HepG2 (cell line): ENCODE results near the gene IGF2BP1. TPM values are rescaled to one million over a fixed set of nuclear protein-coding genes. Genes with fewer than 3 reads are reported as not detected.

ENCODE experiments used
- DMAP1 ChIP-seq: IDR thresholded peaks from 2 replicates; pipeline ENCODE4 v1.6.1; 2016
- GATA4 ChIP-seq: sonication (generic); IDR thresholded peaks from 2 replicates; pipeline ENCODE4 v1.6.1; 2016; ENCODE audit warnings: antibody characterized with exemption, low read depth, borderline replicate concordance
- HDAC1 ChIP-seq: sonication (generic); formaldehyde crosslinking; IDR thresholded peaks from 2 replicates; pipeline ENCODE4 v1.5.1; 2020; ENCODE audit warnings: mild to moderate bottlenecking, missing genetic modification reagents
- KLF16 ChIP-seq, 2 experiments: sonication (generic) in 1 of 2; formaldehyde crosslinking in 1 of 2; IDR thresholded peaks; 2 replicates each; pipeline versions ENCODE4 v1.6.1 to v1.8.0; 2016 to 2023; ENCODE audit warnings: missing genetic modification reagents in 2 of 2, missing compliant biosample characterization in 1 of 2
- PAXIP1 ChIP-seq: sonication (generic); formaldehyde crosslinking; conservative IDR thresholded peaks from 2 replicates; pipeline ENCODE4 v1.4.0; 2020; ENCODE audit warnings: mild to moderate bottlenecking, missing genetic modification reagents, moderate library complexity
- RBFOX2 ChIP-seq: fragments of 200-400 bp; formaldehyde crosslinking; IDR thresholded peaks from 2 replicates; pipeline ENCODE4 v1.6.1; 2017; ENCODE audit warnings: low read depth, mild to moderate bottlenecking, low read length
- SIN3A ChIP-seq: IDR thresholded peaks from 2 replicates; pipeline ENCODE4 v1.6.1; 2011; ENCODE audit warnings: low read depth, mild to moderate bottlenecking, control low read depth, low read length, borderline replicate concordance
- SMYD3 ChIP-seq: sonication (generic); formaldehyde crosslinking; IDR thresholded peaks from 2 replicates; pipeline ENCODE4 v1.8.1; 2023; ENCODE audit warnings: mild to moderate bottlenecking, missing genetic modification reagents
- SRSF1 ChIP-seq: fragments of 200-400 bp; formaldehyde crosslinking; optimal IDR thresholded peaks from 2 replicates; pipeline ENCODE3; 2017; ENCODE audit warnings: mild to moderate bottlenecking, low read depth, low read length, moderate library complexity
- TOPORS ChIP-seq: sonication (generic); formaldehyde crosslinking; IDR thresholded peaks from 2 replicates; pipeline ENCODE4 v1.8.0; 2023; ENCODE audit warnings: mild to moderate bottlenecking, missing genetic modification reagents
- ZNF512 ChIP-seq: sonication (generic); formaldehyde crosslinking; IDR thresholded peaks from 2 replicates; pipeline ENCODE4 v1.4.0; 2020; ENCODE audit warnings: mild to moderate bottlenecking, missing genetic modification reagents
- ZNF609 ChIP-seq: sonication (generic); formaldehyde crosslinking; IDR thresholded peaks from 2 replicates; pipeline ENCODE4 v1.4.0; 2020; ENCODE audit warnings: mild to moderate bottlenecking, missing genetic modification reagents, borderline replicate concordance
- ZNF740 ChIP-seq: sonication (generic); formaldehyde crosslinking; IDR thresholded peaks from 2 replicates; pipeline ENCODE4 v1.4.0; 2020; ENCODE audit warnings: missing genetic modification reagents
- ZNF773 ChIP-seq: sonication (generic); formaldehyde crosslinking; IDR thresholded peaks from 2 replicates; pipeline ENCODE4 v1.4.0; 2020; ENCODE audit warnings: missing genetic modification reagents, borderline replicate concordance
- ZNF775 ChIP-seq: sonication (generic); formaldehyde crosslinking; IDR thresholded peaks from 2 replicates; pipeline ENCODE4 v1.4.0; 2020; ENCODE audit warnings: missing genetic modification reagents, mild to moderate bottlenecking, moderate library complexity, borderline replicate concordance
- polyA plus RNA-seq, 8 experiments: library from polyadenylated mRNA; depleted of rRNA in 3 of 8; stranded (reverse) in 7 of 8; unstranded in 1 of 8; fragments of >200 nt; fragmentation: Illumina TruSeq in 4 of 8; extraction: Trizol in 4 of 8; gene quantifications; 2 replicates each; pipeline versions ENCODE4 v1.2.1 to v1.2.3, GENCODE V29; 2011 to 2016; ENCODE audit warnings: low read depth in 4 of 8, missing spikeins in 1 of 8, mixed read lengths in 1 of 8; ENCODE audit not compliant: insufficient read depth in 1 of 8
- total RNA-seq, 5 experiments: library from RNA; depleted of rRNA; stranded (reverse); fragments of >200 nt; fragmentation: Illumina TruSeq; extraction: Trizol; gene quantifications; 2 replicates each; pipeline ENCODE4 v1.2.3, GENCODE V29; 2016; ENCODE audit warnings: low read depth in 1 of 5

IGF2BP1 gene
- total and polyA plus RNA-seq, 2 of the 13 experiments (the other 11 are each of a cell fraction or from before 2014, with no cell fraction given): 29.7 to 75.1 TPM

GRCh38 chr17:48997827-48998586 lies 822 bp downstream of the IGF2BP1 start (continued):
- TF ChIP-seq GATA4 (no peak), ZNF740 (CRISPR knock-in tag) (peak; percentile 77), SIN3A (peak; percentile 59; the same call in 1 of the 2 replicates), RBFOX2 (peak; percentile 88), HDAC1 (peak; percentile 22), ZNF775 (CRISPR knock-in tag) (no peak), SRSF1 (peak; percentile 98), ZNF609 (CRISPR knock-in tag) (peak; percentile 51; the same call in 1 of the 2 replicates), ZNF773 (CRISPR knock-in tag) (peak; percentile 14; the same call in 1 of the 2 replicates), PAXIP1 (CRISPR knock-in tag) (0 out of 2 replicates have a peak, but pooled peaks have one; percentile 8), TOPORS (CRISPR knock-in tag) (no peak), DMAP1 (CRISPR knock-in tag) (peak; percentile 60), ZNF512 (CRISPR knock-in tag) (0 out of 2 replicates have a peak, but pooled peaks have one; percentile 46), SMYD3 (CRISPR knock-in tag) (no peak), KLF16 (CRISPR knock-in tag; IDR thresholded peaks at IDR 0.05) (peak in 1 of 2 experiments; percentile 21; a peak in 1 of 4 replicates)
